Fibroblast of skin of right biceps (primary cell): ENCODE measurements around the gene RXFP3.
A peak's percentile ranks its signal among the peaks of the same experiment; 100 is the strongest.
"Not testable (repeated sequence)": the region's sequence is repeated elsewhere in the genome, so short reads cannot be mapped to it uniquely, and the experiment has no call there.

Experiments
- DNase-seq: peaks from one replicate; pipeline ENCODE4 v3.0.0-alpha.2; 2013

Gene RXFP3

GRCh38 chr5:33937017-33937706, 976 bp downstream of the RXFP3 start:
- no peak for DNase-seq

DNA sequence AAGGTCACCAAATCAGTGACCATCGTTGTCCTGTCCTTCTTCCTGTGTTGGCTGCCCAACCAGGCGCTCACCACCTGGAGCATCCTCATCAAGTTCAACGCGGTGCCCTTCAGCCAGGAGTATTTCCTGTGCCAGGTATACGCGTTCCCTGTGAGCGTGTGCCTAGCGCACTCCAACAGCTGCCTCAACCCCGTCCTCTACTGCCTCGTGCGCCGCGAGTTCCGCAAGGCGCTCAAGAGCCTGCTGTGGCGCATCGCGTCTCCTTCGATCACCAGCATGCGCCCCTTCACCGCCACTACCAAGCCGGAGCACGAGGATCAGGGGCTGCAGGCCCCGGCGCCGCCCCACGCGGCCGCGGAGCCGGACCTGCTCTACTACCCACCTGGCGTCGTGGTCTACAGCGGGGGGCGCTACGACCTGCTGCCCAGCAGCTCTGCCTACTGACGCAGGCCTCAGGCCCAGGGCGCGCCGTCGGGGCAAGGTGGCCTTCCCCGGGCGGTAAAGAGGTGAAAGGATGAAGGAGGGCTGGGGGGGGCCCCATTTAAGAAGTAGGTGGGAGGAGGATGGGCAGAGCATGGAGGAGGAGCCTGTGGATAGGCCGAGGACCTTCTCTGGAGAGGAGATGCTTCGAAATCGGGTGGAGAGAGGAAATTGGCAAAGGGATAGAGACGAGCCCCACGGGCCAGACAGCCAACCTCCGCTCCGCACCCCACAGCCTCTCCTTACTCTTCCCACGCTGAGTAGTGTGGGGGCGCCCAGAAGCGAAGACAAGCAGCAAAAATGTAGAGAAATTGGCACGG, 1.7 kb downstream of the RXFP3 start:
- no peak for DNase-seq

GRCh38 chr5:33938507-33938796, 2.3 kb downstream of the RXFP3 start:
- DNase-seq = no peak

- no peak for DNase-seq
These were observed 2.7 kb downstream of the RXFP3 start for GRCh38 chr5:33938881-33939280.

DNA sequence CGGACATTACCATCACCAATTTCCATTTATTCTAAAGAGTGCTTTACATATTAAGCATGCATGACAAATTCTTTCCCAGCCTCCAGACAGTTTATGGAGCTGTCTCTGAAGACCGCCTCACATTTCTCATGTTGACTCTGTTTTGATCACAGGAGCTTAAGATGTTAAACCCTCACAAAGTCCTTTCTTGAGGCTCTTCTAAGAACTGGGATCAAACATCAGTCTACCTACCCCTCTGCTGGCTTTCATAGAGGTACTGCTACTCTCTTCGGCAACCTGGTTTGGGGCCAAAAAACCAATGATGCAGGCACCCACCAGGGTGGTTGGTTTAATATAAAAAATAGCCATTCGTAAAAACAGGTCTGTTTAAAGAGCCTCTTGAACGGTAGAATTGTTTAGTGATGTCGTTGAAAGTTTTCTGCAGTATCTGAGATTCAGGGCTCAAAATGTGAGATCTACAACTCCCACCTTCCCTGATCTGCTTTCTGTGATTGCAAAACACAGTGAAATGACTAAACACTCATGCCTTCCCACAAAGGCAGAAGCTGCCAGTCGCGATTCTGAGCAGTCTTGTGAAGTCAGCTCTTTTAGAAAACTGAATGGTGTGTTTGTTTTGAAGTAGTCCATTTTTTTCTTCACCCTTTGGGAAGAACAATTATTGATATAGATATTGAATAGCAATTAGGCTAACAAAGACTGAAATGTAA, 3.5 kb downstream of the RXFP3 start:
- DNase-seq = peak; percentile 27

DNA sequence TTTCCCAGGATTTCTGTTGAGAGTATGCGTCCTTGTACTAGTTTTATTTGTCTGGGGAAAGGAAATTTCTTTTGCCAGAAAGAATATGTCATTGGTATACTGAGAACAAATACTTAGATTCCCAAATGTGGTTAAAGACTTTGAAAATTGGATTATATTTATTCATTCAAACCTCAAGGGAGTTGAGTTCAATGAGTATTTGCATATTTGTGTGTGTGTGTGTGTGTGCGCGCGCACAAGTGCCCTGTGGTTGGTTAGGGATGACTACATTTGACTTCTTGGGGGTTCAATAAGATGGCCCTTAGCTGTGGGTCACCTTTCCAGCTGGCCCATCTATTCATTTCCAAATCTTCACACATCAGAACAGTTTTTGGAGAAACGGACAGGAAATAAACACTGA, 4.9 kb downstream of the RXFP3 start:
- peak; percentile 17 for DNase-seq

DNA sequence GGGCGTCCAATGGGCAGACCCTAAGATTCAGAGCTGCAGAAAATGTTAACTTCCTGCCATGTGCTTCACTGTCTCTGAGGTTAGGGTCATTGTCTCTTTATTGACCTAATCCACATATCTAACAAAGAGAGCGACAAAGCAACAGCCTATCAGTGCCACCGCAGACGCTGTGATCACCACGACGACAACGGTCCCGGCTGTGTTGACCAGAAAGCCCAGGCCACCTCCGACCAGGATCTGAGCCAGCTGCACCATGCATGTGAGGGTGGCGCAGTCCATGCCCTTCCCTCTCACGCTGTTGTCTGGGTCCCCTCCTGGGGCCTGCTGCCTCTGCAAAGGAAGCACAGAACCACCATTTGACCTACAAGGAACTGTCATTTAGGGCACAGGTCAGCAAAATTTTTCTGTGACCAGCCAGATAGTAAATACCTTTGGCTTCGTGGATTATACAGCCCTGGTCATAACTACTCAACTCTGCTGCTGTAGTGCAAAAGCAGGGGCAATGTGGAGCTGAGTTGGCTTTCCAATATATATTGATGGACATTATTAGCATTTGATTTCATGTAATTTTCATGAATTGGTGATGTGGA, 8.5 kb downstream of the RXFP3 start:
- no peak for DNase-seq

GRCh38 chr5:33952175-33952574, 16.0 kb downstream of the RXFP3 start:
- DNase-seq = not testable (repeated sequence)

DNA sequence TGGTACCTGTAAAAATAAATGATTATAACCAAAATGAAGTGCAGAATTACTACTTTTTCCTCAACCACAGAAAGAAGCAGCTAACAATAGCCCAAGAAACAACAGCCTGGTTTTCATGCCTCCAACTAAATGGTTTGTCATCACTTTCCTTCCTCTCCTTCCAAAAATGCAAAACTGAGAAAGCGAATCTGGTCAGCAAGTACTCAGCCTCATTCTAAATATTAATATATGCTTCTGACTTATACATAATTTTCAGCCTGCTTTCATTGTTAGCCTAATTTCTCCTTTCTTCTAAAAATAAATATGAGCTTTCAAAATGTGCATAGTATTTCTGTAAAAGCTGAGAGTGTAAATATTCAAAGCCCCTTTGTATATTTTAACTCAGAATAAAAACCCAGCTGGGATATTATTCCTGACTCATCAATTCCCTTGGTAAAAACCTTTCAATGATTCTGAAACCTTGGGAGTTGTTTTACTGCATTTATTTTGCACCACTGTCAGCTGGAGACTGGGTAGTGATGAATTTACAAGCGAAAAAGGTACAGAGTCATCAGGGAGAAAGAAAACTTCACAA, 21.5 kb downstream of the RXFP3 start:
- no peak for DNase-seq

DNA sequence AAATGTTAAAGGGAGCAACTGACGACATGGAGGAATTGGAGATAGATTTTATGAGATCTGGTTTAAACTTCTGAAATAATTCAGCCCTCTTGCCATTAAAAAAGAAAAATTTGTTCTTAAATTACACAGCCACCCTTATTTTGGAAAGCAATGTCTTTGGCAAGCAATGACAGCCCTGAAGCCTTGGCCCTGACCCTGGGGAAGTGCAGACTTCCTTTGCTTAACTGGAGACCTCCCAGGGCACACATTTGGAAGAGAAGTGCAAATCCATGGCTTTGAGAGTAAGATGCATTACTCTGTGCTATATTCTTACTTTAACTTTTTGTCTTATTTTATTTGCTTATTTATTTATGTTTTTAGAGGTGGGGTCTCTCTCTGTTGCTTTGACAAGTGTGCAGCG, 22.0 kb downstream of the RXFP3 start:
- DNase-seq = no peak

DNA sequence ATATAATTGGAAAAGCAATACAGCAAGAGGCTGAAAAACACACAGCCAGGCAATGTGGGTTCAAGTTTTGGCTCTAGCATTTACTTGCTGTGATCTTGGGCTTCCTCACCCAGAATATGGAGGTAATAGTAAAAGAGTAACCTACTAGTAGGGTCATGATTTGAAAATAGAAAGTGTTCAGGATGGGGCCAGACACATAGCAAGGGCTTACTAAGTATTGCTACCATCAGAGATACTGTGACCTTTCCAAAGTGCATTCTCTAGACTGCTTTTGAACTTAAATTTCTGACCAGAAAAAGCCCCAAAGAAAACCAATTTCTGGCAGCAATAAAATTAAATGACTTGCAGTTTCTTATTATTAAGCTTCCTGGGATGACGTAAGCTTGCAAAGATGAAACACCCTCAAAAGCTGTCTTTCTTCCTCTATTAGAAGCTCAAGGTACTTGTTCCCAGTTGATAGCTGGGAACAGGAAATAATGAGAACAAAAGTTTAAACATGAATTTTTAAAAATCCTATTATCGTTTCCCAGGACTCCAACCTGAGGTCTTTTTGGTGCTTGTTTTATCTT, 28.0 kb downstream of the RXFP3 start:
- peak; percentile 15 for DNase-seq

GRCh38 chr5:33966805-33967204, 30.6 kb downstream of the RXFP3 start:
- no peak for DNase-seq

DNA sequence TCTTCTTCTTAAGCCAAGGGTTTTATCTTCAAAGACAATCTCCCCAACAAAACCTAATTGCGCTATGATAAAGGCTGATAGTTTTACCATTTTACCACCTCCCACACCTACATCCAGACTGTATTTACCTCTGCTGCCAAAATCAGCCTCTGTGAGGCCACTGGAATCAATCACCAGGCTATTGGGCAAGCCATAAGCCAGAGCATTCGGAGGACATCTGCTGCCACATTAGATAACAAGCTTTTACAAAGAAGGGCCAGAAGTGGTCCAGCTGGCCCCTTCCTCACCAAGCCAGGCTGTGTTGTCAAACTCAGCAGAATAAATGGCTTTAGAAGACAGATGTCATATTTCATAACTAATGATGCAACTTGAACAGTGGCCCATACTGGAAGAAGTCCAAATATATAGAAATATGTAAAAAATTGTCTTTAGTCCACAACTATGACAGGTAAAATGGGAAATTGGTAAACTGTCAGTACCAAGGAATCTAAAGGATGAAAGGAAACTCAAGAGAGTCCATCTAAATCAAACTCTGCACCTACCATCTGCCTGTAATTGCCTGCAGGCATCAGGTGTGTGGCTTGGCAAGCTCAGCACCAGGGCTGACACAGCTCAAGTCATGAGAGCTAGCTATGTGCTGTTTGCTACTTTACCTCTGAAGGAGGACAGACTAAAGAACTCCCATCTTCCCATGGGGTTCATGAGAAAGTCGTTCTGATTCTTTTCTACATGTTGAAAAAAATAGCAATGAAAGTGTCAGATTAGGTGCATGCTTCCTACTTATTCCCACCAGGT, 32.2 kb downstream of the RXFP3 start:
- no peak for DNase-seq

- DNase-seq = peak; percentile 68
These were observed 33.6 kb downstream of the RXFP3 start for GRCh38 chr5:33969572-33970452.

DNA sequence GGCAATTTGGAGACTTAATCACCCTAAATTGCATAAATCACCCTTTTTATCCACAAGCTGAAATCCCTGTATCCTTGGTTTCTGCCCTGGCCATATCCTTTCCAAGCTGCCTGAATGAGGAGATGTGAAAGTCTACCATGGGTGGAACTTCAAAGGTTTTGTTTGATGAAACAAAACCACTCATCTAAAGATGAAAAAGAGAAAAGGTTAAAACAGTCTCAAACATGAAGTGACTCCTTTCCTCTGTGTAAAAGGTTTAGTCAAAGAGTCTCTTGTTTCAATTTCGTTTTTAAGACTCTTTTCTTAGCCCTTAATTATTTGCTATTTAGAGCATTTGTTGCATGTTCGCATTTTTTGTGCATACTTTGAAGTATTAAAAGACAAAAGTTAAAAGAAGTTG, 37.1 kb downstream of the RXFP3 start:
- DNase-seq = no peak

DNA sequence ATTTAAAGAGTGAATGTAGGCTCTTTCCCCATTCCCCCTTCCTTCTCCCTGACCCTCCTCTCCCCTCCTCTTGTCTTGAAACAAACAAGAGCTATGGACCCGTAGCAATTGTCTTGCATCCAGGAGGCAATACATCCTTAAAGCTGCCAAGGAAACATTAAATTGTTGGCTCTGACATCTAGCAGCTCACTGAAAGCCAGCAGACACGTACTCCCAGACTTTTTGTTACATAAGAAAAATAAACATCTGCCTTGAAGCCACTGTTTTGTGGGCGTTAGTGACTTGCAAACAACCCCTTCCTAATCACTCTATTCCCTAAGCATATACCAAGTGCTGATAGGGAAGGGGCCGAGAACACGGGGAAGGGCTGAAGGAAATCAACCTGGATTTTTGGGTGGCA, 39.7 kb downstream of the RXFP3 start:
- no peak for DNase-seq

GRCh38 chr5:33976307-33976706, 40.1 kb downstream of the RXFP3 start:
- DNase-seq = no peak

DNA sequence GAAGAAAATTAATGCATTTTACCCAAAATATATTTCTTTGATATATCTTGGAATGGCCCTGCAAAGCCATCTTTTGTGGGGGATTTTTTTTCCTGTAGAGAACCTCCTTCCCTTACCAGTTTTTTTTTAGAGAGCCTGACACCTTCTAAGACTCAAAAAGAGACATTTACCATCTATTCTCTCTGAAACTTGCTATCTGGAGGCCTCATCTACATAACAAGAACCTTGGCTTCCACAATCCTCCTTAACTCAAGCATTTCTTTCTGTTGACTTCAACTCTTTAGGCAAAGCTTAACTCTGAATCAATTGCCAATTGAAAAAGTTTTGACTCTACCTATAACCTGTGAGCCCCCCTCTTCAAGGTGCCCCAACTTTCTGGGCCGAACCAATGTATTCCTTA, 42.1 kb downstream of the RXFP3 start:
- DNase-seq = no peak

- DNase-seq = no peak
These were observed 43.8 kb downstream of the RXFP3 start for GRCh38 chr5:33980030-33980429.

DNA sequence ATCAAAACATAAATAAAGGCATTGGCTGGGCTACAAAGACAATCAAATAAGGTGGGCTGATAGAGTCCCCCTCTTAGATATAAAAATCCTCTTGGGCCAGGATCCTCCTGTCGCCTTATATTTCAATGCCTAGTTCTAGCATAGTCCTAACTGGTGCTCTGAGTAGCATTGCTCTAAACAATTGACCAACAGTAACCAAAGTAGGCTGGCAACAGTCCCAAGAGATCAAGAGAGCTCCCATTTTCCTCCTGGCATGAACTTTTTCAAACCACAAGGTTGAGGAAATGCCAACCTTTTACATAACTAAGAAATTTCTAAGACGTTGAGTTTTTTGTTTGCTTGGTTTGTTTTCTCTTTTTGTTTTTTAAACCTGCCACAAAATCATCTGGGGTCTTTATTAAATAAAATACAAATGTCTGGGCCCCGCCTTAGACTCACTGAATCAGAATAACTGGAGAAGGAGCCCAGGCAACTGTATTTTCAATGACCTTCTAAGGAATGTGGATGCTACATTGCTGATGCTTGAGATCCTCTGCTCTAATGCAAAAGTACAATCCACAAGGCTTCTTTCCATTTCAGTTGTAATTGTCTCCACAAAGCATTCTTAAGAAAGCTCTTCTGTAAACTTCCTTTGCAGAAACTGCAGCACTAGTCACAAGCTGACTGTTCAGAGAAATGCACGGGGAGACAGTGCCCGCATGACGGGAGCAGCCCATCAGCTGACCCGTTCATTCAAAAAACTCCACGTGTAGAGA, 45.4 kb downstream of the RXFP3 start:
- peak; percentile 10 for DNase-seq
